CD14-positive monocyte (primary cell): ENCODE data around the gene EDIL3. TPM values are rescaled to one million over a fixed set of nuclear protein-coding genes. Genes with fewer than 3 reads are reported as not detected.

Source experiments
- DNase-seq, 3 donors: peaks; one replicate each; pipeline ENCODE4 v3.0.0-alpha.2; 2011 to 2022
- H2AFZ ChIP-seq: 2 replicates; pipeline ENCODE4 v1.6.0; 2012; ENCODE audit warnings: mild to moderate bottlenecking, low read depth, low read length, inconsistent platforms; ENCODE audit not compliant: insufficient read depth, poor library complexity, severe bottlenecking
- H3K27ac ChIP-seq, 2 donors: 1 replicate in 1 of 2; 2 replicates in 1 of 2; pipeline ENCODE4 v1.5.1; 2012 to 2013; ENCODE audit warnings: low read length in 2 of 2, control low read depth in 1 of 2, inconsistent platforms in 1 of 2, low read depth in 1 of 2, mild to moderate bottlenecking in 1 of 2
- H3K27me3 ChIP-seq, 2 donors: one replicate each; pipeline versions ENCODE4 v1.6.0 to v1.6.1; 2011 to 2013; ENCODE audit warnings: low read length in 2 of 2; ENCODE audit not compliant: control insufficient read depth in 2 of 2, insufficient read depth in 2 of 2
- H3K36me3 ChIP-seq, 2 donors: replicated peaks in 1 of 2; 1 replicate in 1 of 2; 2 replicates in 1 of 2; pipeline versions ENCODE4 v1.5.1 to v1.6.1; 2012 to 2013; ENCODE audit warnings: low read length in 2 of 2, control low read depth in 1 of 2, inconsistent platforms in 1 of 2, mild to moderate bottlenecking in 1 of 2; ENCODE audit not compliant: insufficient read depth in 2 of 2, control insufficient read depth in 1 of 2
- H3K4me1 ChIP-seq, 2 donors: 1 replicate in 1 of 2; 2 replicates in 1 of 2; pipeline versions ENCODE4 v1.5.1 to v1.6.1; 2012 to 2013; ENCODE audit warnings: low read length in 2 of 2, control low read depth in 1 of 2, inconsistent platforms in 1 of 2, mild to moderate bottlenecking in 1 of 2, moderate library complexity in 1 of 2; ENCODE audit not compliant: insufficient read depth in 2 of 2, control insufficient read depth in 1 of 2
- H3K4me2 ChIP-seq: replicated peaks from 2 replicates; pipeline ENCODE3; 2012; ENCODE audit warnings: low read length, moderate library complexity, mild to moderate bottlenecking; ENCODE audit not compliant: poor library complexity, severe bottlenecking; ENCODE audit errors: extremely low read depth
- H3K4me3 ChIP-seq, 3 experiments: fragments of 200-600 bp in 1 of 3; sonication (generic) in 1 of 3; replicated peaks in 1 of 3; 1 replicate in 2 of 3; 2 replicates in 1 of 3; pipeline ENCODE4 v1.5.1; 2011 to 2013; ENCODE audit warnings: low read length in 3 of 3, mild to moderate bottlenecking in 3 of 3, control low read depth in 2 of 3, low read depth in 2 of 3, inconsistent platforms in 1 of 3, moderate library complexity in 1 of 3
- H3K79me2 ChIP-seq: 2 replicates; pipeline ENCODE4 v1.6.0; 2012; ENCODE audit warnings: mild to moderate bottlenecking, control low read depth, inconsistent platforms, low read length, moderate library complexity; ENCODE audit not compliant: insufficient read depth
- H3K9ac ChIP-seq: 2 replicates; pipeline ENCODE4 v1.6.0; 2017; ENCODE audit warnings: low read length, mild to moderate bottlenecking; ENCODE audit not compliant: insufficient read depth, poor library complexity, severe bottlenecking
- H3K9me3 ChIP-seq, 2 donors: replicated peaks in 1 of 2; 1 replicate in 1 of 2; 2 replicates in 1 of 2; pipeline versions ENCODE4 v1.5.1 to v1.6.1; 2012 to 2013; ENCODE audit warnings: low read length in 2 of 2, control low read depth in 1 of 2; ENCODE audit not compliant: control insufficient read depth in 1 of 2, insufficient read depth in 1 of 2
- H4K20me1 ChIP-seq: 2 replicates; pipeline ENCODE4 v1.6.0; 2012; ENCODE audit warnings: mild to moderate bottlenecking, low read length, control low read depth, moderate library complexity; ENCODE audit not compliant: insufficient read depth
- H3K27ac Mint-ChIP-seq, 7 donors: one replicate each; pipeline ENCODE4 v1.8.0; 2020; ENCODE audit warnings: mild to moderate bottlenecking in 7 of 7, mixed read lengths in 7 of 7, moderate library complexity in 6 of 7, inconsistent platforms in 2 of 7
- H3K27me3 Mint-ChIP-seq, 3 donors: one replicate each; pipeline ENCODE4 v1.8.0; 2021 to 2022; ENCODE audit warnings: low read depth in 3 of 3, mild to moderate bottlenecking in 3 of 3, mixed read lengths in 3 of 3, moderate library complexity in 3 of 3, inconsistent platforms in 1 of 3
- H3K36me3 Mint-ChIP-seq, 2 donors: one replicate each; pipeline ENCODE4 v1.8.0; 2020; ENCODE audit warnings: mixed read lengths in 2 of 2, inconsistent platforms in 1 of 2, mild to moderate bottlenecking in 1 of 2
- H3K4me1 Mint-ChIP-seq: one replicate; pipeline ENCODE4 v1.8.0; 2020; ENCODE audit warnings: mild to moderate bottlenecking, mixed read lengths
- H3K4me3 Mint-ChIP-seq, 2 donors: one replicate each; pipeline ENCODE4 v1.8.0; 2020; ENCODE audit warnings: mild to moderate bottlenecking in 2 of 2, mixed read lengths in 2 of 2, moderate library complexity in 1 of 2
- H3K9me3 Mint-ChIP-seq, 7 donors: one replicate each; pipeline ENCODE4 v1.8.0; 2020 to 2022; ENCODE audit warnings: mixed read lengths in 7 of 7, mild to moderate bottlenecking in 6 of 7, moderate library complexity in 6 of 7, inconsistent platforms in 2 of 7
- WGBS: methylation state at CpG from one replicate; pipeline ENCODE4 v1.1.5; 2013; ENCODE audit warnings: missing lambda C conversion rate; ENCODE audit not compliant: insufficient coverage; 5-methylcytosine and 5-hydroxymethylcytosine counted together
- intact Hi-C, 2 donors: fragments of 100-400 bp; cut with micrococcal nuclease; formaldehyde crosslinking; loops; one replicate each; pipeline versions ENCODE4 v1.15.0 to v1.15.1; 2023
- polyA plus RNA-seq, 3 donors: library from polyadenylated mRNA; depleted of rRNA in 1 of 3; unstranded in 2 of 3; stranded (reverse) in 1 of 3; fragments of 300-500 nt in 2 of 3; fragments of >200 nt in 1 of 3; fragmentation: Illumina TruSeq in 2 of 3; gene quantifications; 1 replicate in 2 of 3; 2 replicates in 1 of 3; pipeline ENCODE4 v1.2.3, GENCODE V29; 2012 to 2021
- TF ChIP-seq, protein P1 (sequence below): fragments of 200-600 bp; IDR thresholded peaks from one replicate; pipeline ENCODE4 v1.8.0; 2022; ENCODE audit warnings: antibody characterized with exemption, mild to moderate bottlenecking

The EDIL3 gene
- polyA plus RNA-seq, 3 donors: 0.09 TPM; not detected in 2

DNA sequence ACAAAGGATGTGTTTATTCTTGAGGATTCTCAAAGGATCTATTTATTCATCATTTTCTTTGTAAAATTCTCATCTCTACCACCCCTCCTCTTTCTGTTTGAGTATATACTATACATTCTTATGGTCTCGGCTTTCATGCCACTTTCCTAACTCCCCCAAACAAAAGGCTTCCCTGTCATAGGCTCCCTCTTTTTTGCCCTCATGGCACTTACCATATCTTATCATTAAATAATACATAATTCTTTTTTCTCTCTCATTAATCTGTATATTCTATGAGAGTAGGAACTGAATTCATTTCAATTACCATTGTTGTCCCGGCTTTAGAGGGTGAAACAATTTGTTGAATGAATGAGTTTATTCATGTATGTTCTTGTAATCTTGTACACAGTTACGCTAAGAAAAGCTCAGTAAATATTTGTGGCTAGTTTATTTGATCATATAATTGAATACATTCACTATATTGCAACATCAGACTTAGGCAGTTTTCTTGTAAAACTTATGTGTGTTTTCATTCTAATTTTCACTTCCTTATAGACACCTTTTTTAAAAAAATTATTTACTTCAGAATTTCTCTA lies 254.6 kb downstream of the EDIL3 start:
- no peak overlapping the region for H3K27ac ChIP-seq
- H3K79me2 ChIP-seq: no peaks in the 10 kb centered on the region
- H3K27me3 ChIP-seq: no peaks in the 10 kb centered on the region
- Mint-ChIP-seq H3K36me3 (no peaks in the 10 kb centered on the region), H3K27me3 (peaks cover 0 to 2% (median 1%) of the 10 kb centered on the region in 3 donors), H3K27ac (no peak overlapping the region), H3K4me1 (no peaks in the 10 kb centered on the region), H3K4me3 (no peak overlapping the region), H3K9me3 (peaks cover 0 to 2% (median 0%) of the 10 kb centered on the region in 7 donors)
- H3K4me2 ChIP-seq: no peak overlapping the region
- intact Hi-C loops: no loop called here
- H3K36me3 ChIP-seq: no peaks in the 10 kb centered on the region
- no peak overlapping the region for H3K4me3 ChIP-seq
- H2AFZ ChIP-seq: no peak overlapping the region
- DNase-seq: no peak
- no peaks in the 10 kb centered on the region for H3K9me3 ChIP-seq
- no peaks in the 10 kb centered on the region for H3K4me1 ChIP-seq
- TF ChIP-seq, protein P1, sequence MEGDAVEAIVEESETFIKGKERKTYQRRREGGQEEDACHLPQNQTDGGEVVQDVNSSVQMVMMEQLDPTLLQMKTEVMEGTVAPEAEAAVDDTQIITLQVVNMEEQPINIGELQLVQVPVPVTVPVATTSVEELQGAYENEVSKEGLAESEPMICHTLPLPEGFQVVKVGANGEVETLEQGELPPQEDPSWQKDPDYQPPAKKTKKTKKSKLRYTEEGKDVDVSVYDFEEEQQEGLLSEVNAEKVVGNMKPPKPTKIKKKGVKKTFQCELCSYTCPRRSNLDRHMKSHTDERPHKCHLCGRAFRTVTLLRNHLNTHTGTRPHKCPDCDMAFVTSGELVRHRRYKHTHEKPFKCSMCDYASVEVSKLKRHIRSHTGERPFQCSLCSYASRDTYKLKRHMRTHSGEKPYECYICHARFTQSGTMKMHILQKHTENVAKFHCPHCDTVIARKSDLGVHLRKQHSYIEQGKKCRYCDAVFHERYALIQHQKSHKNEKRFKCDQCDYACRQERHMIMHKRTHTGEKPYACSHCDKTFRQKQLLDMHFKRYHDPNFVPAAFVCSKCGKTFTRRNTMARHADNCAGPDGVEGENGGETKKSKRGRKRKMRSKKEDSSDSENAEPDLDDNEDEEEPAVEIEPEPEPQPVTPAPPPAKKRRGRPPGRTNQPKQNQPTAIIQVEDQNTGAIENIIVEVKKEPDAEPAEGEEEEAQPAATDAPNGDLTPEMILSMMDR: no peak
- WGBS: no CpG with 5 or more reads among the region's 3 CpGs
- no peaks in the 10 kb centered on the region for H4K20me1 ChIP-seq
- H3K9ac ChIP-seq: no peak overlapping the region

DNA sequence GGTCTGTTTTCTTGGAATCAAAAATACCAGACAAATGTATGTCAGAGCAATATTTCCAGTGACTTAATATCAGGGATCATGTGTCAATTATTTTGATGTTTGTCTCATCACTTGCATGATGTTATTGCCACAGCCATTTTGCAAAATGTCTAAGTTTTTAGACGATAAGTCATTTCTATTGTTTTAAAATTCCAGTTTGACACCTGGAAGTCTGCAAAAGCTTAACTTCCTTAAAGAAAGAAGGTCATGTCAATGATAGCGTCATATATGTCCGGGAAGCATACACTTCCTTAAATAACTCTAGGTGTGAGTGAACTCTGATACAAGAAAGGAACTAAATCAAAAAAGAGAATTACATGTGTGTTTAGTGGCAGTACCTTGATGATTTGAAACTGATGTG lies 259.5 kb downstream of the EDIL3 start:
- Histone ChIP-seq H3K27ac (no peak overlapping the region), H3K79me2 (no peaks in the 10 kb centered on the region), H3K4me1 (no peaks in the 10 kb centered on the region), H3K4me2 (no peak overlapping the region), H3K4me3 (no peak overlapping the region), H3K27me3 (no peaks in the 10 kb centered on the region), H3K36me3 (no peaks in the 10 kb centered on the region), H3K9ac (no peak overlapping the region), H4K20me1 (no peaks in the 10 kb centered on the region), H3K9me3 (no peaks in the 10 kb centered on the region), H2AFZ (no peak overlapping the region)
- Mint-ChIP-seq H3K9me3 (peaks cover 0 to 2% (median 0%) of the 10 kb centered on the region in 7 donors), H3K4me1 (no peaks in the 10 kb centered on the region), H3K27me3 (peaks cover 0 to 2% (median 1%) of the 10 kb centered on the region in 3 donors), H3K36me3 (no peaks in the 10 kb centered on the region), H3K4me3 (no peak overlapping the region), H3K27ac (no peak overlapping the region)
- intact Hi-C loops: no loop called here
- DNase-seq: no peak
- WGBS: no CpG with 5 or more reads among the region's 3 CpGs
- TF ChIP-seq, protein P1: no peak
